Glomerular visceral epithelial cell (primary cell): Measurements from ENCODE around the gene NCKAP5.
A peak's percentile ranks its signal among the peaks of the same experiment; 100 is the strongest.

Source experiments
- DNase-seq: peaks from one replicate; pipeline ENCODE4 v3.0.0-alpha.2; 2016; ENCODE audit errors: extremely low spot score

NCKAP5 gene

DNA sequence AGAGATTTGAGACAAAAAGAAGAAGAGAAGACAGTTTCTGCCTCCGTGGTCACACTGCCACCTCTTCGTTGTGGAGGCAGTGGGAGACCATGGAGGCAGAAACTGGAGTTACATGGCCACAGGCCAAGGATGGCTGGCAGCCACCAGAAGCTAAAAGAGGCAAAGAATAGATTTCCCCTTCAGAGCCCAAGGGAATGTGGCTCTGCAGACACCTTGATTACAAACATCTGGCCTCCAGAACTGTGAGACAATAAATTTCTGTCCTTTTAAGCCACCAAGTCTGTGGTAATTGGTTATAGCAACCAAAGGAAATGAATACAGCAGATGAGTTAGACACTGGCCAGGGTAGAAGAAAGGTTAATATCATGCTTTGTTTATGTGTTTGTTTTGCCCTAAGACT, 477.9 kb downstream of the NCKAP5 start:
- DNase-seq, result no peak

GRCh38 chr2:133086176-133086575, 482.1 kb downstream of the NCKAP5 start:
- DNase-seq, result no peak

DNA sequence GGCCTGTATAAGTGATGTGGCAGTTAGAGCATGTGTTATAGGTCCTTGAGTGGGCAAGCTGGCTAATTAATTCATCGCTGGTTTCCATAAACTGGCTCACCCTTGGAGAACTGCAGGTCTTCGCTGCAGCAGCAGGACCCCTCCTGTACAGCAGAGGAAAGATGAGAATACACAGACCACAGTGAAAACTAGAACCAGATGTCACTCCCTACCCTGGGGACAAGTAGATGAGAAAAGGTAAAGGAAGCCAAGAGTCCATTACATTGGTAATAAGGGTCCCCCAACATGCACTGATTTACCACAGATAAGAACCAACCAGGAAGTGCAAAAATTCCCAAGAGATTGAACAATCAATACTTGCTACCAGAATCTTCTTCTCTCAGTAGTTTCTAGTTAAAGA, 482.6 kb downstream of the NCKAP5 start:
- DNase-seq, result no peak

- DNase-seq, result no peak
Observed at GRCh38 chr2:133082034-133082433, 486.2 kb downstream of the NCKAP5 start.

GRCh38 chr2:133080822-133081221, 487.4 kb downstream of the NCKAP5 start:
- DNase-seq, result no peak

DNA sequence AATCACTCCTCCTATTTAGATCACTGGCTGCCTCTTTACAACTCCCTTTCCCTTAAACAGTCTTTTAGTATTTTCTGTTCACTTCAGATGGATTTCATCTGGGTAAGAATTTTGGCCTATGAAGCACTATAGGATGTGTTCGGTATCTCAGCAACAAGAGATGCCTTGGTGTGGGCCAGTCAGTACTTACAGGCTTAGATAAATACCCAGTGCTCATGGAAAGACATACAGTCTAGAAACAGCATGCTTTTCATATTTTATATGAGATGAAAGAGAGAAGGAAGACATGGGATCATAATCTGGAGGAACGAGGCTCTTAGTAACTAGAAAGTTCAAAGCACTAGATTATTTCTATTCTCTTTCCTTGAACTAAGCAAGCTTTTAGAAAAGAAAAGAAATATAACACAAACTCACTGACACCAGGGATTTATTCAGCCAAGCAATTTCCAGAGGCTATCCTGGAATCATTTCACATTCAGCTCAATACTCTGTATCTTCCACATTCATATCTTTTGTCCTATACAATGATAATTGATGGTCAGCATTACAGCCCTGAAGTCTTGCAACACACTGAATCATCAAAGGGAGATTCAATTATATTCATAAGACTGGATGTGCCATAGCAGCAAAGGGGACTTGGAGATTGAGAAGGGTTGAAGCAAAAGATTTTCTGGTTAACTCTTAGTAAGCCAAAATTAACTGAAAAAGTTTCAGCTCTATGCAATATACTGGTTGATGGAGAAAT, 489.4 kb downstream of the NCKAP5 start:
- DNase-seq, result no peak

- no peak for DNase-seq
Observed at GRCh38 chr2:133077269-133077822, 490.9 kb downstream of the NCKAP5 start.

GRCh38 chr2:133072837-133073694, 495.2 kb downstream of the NCKAP5 start:
- DNase-seq, result no peak

- DNase-seq, result peak; percentile 34
Observed at GRCh38 chr2:133063775-133064174, 504.5 kb downstream of the NCKAP5 start.

- no peak for DNase-seq
Observed at GRCh38 chr2:133062931-133063665, 505.2 kb downstream of the NCKAP5 start.

DNA sequence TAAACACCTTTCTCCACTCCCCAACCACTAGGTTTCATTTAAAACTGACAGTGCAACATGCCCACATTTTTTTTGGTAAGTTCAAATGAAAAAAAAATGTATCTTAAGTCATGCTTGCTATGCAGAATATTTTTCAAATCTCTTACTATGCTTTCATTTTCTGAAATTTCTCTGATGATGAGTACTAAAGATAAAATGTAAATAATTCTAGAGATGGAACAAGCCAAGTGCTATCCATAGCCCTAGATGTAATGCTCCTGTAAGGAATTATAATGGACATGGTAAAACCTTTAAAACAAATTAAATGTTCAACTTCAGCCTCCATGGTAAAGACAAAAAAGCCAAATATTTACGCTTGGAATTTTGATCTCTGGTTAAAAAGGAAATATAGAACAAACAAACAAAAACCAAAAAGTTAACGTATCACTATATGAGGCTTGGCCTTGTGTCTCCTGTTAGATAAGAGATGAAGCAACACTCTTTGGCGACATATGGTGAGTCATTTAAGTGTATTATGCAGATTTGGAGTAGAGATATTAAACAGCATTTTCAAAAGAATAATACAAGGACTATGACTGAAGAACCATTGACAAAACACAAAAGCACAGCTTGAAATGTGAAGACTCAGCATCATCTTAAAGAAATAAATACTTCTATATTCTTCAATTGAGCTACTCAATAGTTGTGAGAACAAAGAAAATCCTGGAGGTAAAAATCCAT, 506.2 kb downstream of the NCKAP5 start:
- no peak for DNase-seq

DNA sequence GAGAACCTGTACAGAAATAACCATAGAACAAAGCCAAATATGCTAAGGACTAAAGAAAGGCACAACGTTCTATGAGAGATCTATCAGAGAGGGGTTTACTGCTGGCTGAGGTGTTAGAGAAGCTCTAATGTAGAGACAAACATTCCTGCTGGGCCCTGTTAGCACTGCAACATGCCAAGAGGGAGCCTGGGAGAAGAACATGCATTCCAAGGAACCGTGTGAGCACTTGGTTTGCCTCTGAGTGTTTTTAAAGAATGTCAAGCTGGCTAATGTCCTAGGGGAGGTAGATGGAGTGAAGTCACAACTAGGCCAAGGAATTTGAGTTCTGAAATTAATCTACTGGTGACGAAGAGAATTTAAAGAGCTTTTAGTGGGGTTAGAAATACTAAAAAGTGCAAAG, 514.0 kb downstream of the NCKAP5 start:
- DNase-seq, result no peak

DNA sequence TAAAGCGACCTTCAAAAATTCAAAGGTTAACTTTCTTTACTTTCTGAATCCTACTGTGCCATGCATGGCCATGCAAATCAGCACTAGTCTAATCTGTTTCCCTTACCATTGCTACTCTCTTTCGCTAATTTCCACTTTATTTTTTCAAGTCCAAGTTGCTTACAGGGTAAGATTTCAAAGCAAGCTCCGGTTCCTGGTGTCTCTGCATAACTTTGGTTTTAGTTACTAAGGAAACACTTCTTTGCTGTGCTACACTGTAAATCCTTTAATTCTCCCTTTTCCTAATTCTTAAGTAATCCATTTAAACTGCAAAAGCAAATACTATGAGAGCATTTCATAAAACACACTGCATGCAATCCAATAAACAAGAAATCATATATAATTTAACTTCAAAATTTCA, 514.7 kb downstream of the NCKAP5 start:
- DNase-seq, result no peak

GRCh38 chr2:133045787-133046186, 522.5 kb downstream of the NCKAP5 start:
- DNase-seq, result peak; percentile 25

GRCh38 chr2:133044556-133044955, 523.7 kb downstream of the NCKAP5 start:
- no peak for DNase-seq

DNA sequence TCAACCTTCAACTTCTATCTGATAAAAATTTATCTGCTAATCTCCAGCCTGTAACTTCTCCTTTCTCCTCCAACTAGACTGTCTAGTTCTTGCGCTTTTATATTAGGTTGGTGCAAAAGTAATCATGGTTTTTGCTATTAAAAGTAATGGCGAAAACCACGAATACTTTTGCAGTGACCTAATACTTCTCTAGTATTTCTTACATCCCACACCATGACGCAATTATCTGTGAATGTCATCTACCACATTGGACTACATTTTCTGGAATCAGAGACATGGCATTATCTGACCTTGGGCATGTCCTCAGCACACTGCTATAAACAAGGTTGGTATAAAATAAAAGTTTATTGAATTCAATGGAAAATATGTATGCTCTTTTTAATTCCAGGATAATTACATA, 528.1 kb downstream of the NCKAP5 start:
- peak; percentile 55 for DNase-seq

GRCh38 chr2:133039531-133039930, 528.7 kb downstream of the NCKAP5 start:
- DNase-seq, result no peak

GRCh38 chr2:133026536-133027177, 541.6 kb downstream of the NCKAP5 start:
- DNase-seq, result peak; percentile 15

GRCh38 chr2:133025004-133025403, 543.3 kb downstream of the NCKAP5 start:
- no peak for DNase-seq

DNA sequence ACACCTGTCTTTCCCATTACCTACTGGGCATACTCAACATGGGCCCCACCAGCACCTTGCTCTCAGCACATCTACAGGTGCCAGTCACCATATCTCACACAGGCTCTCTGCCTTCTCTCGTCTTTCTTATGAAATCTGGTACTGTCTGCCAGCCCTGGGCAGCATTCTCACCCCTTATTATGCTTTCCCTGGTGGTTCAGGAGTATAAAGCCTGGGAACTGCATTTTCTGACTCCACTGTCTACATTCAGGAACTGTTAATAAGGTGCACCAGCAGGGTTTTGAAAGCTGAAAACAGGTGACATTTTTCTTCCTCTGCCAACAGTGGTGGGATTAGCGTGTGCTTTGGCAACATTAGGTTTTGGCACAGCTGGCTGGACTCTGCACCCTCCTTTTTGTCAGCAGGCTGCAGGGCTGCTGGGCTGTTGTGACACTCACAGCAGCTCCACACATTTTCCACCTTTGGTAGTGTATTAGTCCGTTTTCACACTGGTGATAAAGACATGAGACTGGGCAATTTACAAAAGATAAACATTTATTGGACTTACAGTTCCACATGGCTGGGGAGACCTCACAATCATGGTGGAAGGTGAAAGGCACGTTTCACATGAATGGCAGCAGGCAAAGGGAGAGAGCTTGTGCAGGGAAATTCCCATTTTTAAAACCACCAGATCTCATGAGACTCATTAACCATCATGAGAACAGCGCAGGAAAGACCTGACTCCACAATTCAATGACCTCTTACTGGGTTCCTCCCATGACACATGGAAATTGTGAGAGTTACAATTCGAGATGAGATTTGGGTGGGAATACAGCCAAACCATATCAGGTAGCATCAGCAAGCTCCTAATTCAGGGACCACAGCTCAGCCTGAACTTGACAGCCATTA, 555.2 kb downstream of the NCKAP5 start:
- peak; percentile 4 for DNase-seq
